Testis (tissue), 2 donors: ENCODE results near the gene ITGAE.

Experiments used
- CTCF ChIP-seq, 3 experiments: fragments of 450-650 bp in 2 of 3; fragments of 200-600 bp in 1 of 3; sonication (generic) in 1 of 3; IDR thresholded peaks; one replicate each; pipeline ENCODE4 v1.5.1; 2016 to 2019; ENCODE audit warnings: antibody characterized with exemption in 3 of 3, mild to moderate bottlenecking in 2 of 3, moderate library complexity in 1 of 3
- POLR2A ChIP-seq: fragments of 450-650 bp; IDR thresholded peaks from one replicate; pipeline ENCODE4 v1.6.1; 2017; ENCODE audit warnings: antibody characterized with exemption, mild to moderate bottlenecking, moderate library complexity

GRCh38 chr17:3730881-3731429 lies 70.0 kb downstream of the ITGAE start:
- TF ChIP-seq POLR2A (no peak), CTCF (IDR thresholded peaks at IDR 0.05) (no peak)
